ENCODE data around the gene DDX27.
"Not testable (repeated sequence)": the region's sequence is repeated elsewhere in the genome, so short reads cannot be mapped to it uniquely, and the experiment has no call there.

Gene DDX27

GRCh38 chr20:49210101-49210756 lies 9.0 kb upstream of the DDX27 start:
- DNase-seq (ENCODE audit: low spot score), result no peak
- no peak for TF ChIP-seq CTCF (IDR thresholded peaks at IDR 0.05)
- no peak overlapping the region for H3K4me3 ChIP-seq
- no peak overlapping the region for H3K27ac ChIP-seq

- DNase-seq (ENCODE audit: low spot score), result no peak
- no peak overlapping the region for H3K4me3 ChIP-seq
- H3K27ac ChIP-seq, result no peak overlapping the region
- no peak for TF ChIP-seq CTCF (IDR thresholded peaks at IDR 0.05)
Measured at GRCh38 chr20:49210757-49211110, 8.5 kb upstream of the DDX27 start.

- no peak for DNase-seq (ENCODE audit: low spot score)
- Histone ChIP-seq H3K27ac (no peak overlapping the region), H3K4me3 (no peak overlapping the region)
- TF ChIP-seq CTCF (IDR thresholded peaks at IDR 0.05), result no peak
Measured at GRCh38 chr20:49214571-49214970, 4.6 kb upstream of the DDX27 start.

GRCh38 chr20:49215232-49215631 lies 4.0 kb upstream of the DDX27 start:
- DNase-seq (ENCODE audit: low spot score), result no peak
- Histone ChIP-seq H3K4me3 (no peak overlapping the region), H3K27ac (no peak overlapping the region)
- TF ChIP-seq CTCF (IDR thresholded peaks at IDR 0.05), result no peak

- H3K27ac ChIP-seq, result no peak overlapping the region
- peak; percentile 81 for TF ChIP-seq CTCF (IDR thresholded peaks at IDR 0.05)
- no peak overlapping the region for H3K4me3 ChIP-seq
- peak; percentile 93 for DNase-seq (ENCODE audit: low spot score)
Measured at GRCh38 chr20:49216991-49217578, 2.1 kb upstream of the DDX27 start.

GRCh38 chr20:49218739-49219090 lies 501 bp upstream of the DDX27 start:
- peak overlapping the region; percentile 84 for H3K4me3 ChIP-seq
- not testable (repeated sequence) for DNase-seq (ENCODE audit: low spot score)
- H3K27ac ChIP-seq, result peak overlapping the region; percentile 82 to 91

- H3K27ac ChIP-seq, result peak overlapping the region; percentile 82 to 91
- no peak for DNase-seq (ENCODE audit: low spot score)
- H3K4me3 ChIP-seq, result peak overlapping the region; percentile 84
- TF ChIP-seq CTCF (IDR thresholded peaks at IDR 0.05), result no peak
Measured at GRCh38 chr20:49219924-49220831, 962 bp downstream of the DDX27 start.
